ENCODE results near the gene TMEM200C.

DNA sequence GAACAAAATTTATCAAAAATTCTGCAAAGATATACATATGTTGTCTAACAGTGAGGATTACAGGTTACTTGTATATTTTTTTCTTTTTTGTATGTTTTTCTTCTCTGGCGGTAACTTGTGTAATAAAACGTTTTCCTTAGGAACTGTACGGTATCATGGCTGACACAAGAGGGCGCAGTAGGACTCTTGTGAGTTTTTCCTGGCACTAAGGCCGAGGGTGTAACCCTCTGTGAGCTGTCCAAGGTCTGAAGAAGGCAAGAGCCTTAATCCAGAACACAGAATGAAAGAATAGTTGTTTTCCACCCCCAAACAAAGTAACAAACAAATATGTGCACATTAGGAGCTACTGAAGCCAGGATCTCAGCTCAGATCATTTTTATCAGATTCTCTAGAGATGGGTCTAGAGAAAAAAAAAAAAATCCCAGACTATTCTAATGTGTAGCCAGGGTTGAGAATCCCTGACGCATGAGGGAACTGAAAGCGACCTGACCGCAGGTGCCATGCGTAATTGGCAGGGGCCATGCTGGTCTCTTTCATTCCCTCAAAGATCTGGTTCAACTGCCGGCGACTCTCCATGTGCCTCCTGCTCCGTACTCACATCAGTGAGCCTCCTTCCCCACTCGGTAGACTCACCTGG lies 27.0 kb downstream of the TMEM200C start:
- no peak for TF ChIP-seq FIP1L1 (IDR thresholded peaks at IDR 0.05; ENCODE audit: low read depth, low read length, poor library complexity, severe bottlenecking)
- no peak for TF ChIP-seq BRF1 (IDR thresholded peaks at IDR 0.05; ENCODE audit: borderline replicate concordance, extremely low read depth, insufficient read length)
- TF ChIP-seq, protein P1, sequence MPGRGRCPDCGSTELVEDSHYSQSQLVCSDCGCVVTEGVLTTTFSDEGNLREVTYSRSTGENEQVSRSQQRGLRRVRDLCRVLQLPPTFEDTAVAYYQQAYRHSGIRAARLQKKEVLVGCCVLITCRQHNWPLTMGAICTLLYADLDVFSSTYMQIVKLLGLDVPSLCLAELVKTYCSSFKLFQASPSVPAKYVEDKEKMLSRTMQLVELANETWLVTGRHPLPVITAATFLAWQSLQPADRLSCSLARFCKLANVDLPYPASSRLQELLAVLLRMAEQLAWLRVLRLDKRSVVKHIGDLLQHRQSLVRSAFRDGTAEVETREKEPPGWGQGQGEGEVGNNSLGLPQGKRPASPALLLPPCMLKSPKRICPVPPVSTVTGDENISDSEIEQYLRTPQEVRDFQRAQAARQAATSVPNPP (IDR thresholded peaks at IDR 0.05; ENCODE audit: borderline replicate concordance, insufficient read depth, insufficient read length) = no peak
- TF ChIP-seq, protein P2, sequence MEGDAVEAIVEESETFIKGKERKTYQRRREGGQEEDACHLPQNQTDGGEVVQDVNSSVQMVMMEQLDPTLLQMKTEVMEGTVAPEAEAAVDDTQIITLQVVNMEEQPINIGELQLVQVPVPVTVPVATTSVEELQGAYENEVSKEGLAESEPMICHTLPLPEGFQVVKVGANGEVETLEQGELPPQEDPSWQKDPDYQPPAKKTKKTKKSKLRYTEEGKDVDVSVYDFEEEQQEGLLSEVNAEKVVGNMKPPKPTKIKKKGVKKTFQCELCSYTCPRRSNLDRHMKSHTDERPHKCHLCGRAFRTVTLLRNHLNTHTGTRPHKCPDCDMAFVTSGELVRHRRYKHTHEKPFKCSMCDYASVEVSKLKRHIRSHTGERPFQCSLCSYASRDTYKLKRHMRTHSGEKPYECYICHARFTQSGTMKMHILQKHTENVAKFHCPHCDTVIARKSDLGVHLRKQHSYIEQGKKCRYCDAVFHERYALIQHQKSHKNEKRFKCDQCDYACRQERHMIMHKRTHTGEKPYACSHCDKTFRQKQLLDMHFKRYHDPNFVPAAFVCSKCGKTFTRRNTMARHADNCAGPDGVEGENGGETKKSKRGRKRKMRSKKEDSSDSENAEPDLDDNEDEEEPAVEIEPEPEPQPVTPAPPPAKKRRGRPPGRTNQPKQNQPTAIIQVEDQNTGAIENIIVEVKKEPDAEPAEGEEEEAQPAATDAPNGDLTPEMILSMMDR (IDR thresholded peaks at IDR 0.05 in 2 of 3, conservative IDR thresholded peaks at IDR 0.05 in 1 of 3; ENCODE audit: insufficient read depth in 2 of 3, low read depth in 1 of 3, low read length in 3 of 3) = peak; percentile 63 to 72 (median 66)
- TF ChIP-seq SIN3A (IDR thresholded peaks at IDR 0.05; ENCODE audit: borderline replicate concordance in 2 of 2, control insufficient read depth in 1 of 2, low read depth in 2 of 2, low read length in 2 of 2) = no peak
